Tibial nerve (tissue), 4 donors: ENCODE results near the gene HAGHL. TPM values are rescaled to one million over a fixed set of nuclear protein-coding genes. Genes with fewer than 3 reads are reported as not detected.

ENCODE experiments used
- DNase-seq, 2 donors: peaks; one replicate each; pipeline ENCODE4 v3.0.0-alpha.2; 2019; ENCODE audit warnings: low spot score in 2 of 2
- H3K27ac ChIP-seq, 4 donors: fragments of 200-600 bp; sonication (generic) in 3 of 4; one replicate each; pipeline ENCODE4 v1.5.1; 2017 to 2019; ENCODE audit warnings: mild to moderate bottlenecking in 1 of 4
- H3K27me3 ChIP-seq, 2 donors: fragments of 200-600 bp; sonication (generic) in 1 of 2; one replicate each; pipeline versions ENCODE4 v1.5.1 to v1.6.0; 2017 to 2019
- H3K36me3 ChIP-seq, 3 donors: fragments of 200-600 bp; sonication (generic); one replicate each; pipeline ENCODE4 v1.5.1; 2018 to 2019
- H3K4me1 ChIP-seq, 4 donors: fragments of 200-600 bp; sonication (generic) in 3 of 4; one replicate each; pipeline ENCODE4 v1.5.1; 2017 to 2019
- H3K4me3 ChIP-seq, 4 donors: fragments of 200-600 bp; sonication (generic) in 3 of 4; one replicate each; pipeline ENCODE4 v1.5.1; 2017 to 2019; ENCODE audit warnings: mild to moderate bottlenecking in 1 of 4, moderate library complexity in 1 of 4
- H3K9me3 ChIP-seq, 4 donors: fragments of 200-600 bp; sonication (generic) in 3 of 4; one replicate each; pipeline ENCODE4 v1.5.1; 2017 to 2019
- CTCF ChIP-seq, 5 experiments: fragments of 200-600 bp in 3 of 5; fragments of 450-650 bp in 2 of 5; sonication (generic) in 3 of 5; IDR thresholded peaks; one replicate each; pipeline ENCODE4 v1.5.1; 2016 to 2019; ENCODE audit warnings: antibody characterized with exemption in 5 of 5, mild to moderate bottlenecking in 3 of 5, moderate library complexity in 2 of 5
- EP300 ChIP-seq, 2 donors: sonication (generic); formaldehyde crosslinking; IDR thresholded peaks; one replicate each; pipeline ENCODE4 v1.6.1; 2017; ENCODE audit warnings: antibody characterized with exemption in 2 of 2, mild to moderate bottlenecking in 1 of 2
- POLR2A ChIP-seq, 2 donors: fragments of 450-650 bp; IDR thresholded peaks; one replicate each; pipeline ENCODE4 v1.6.1; 2017; ENCODE audit warnings: antibody characterized with exemption in 2 of 2, mild to moderate bottlenecking in 2 of 2, moderate library complexity in 2 of 2
- WGBS, 2 donors: methylation state at CpG; one replicate each; pipeline ENCODE4 v1.1.5; 2018; 5-methylcytosine and 5-hydroxymethylcytosine counted together
- total RNA-seq, 4 donors: library from RNA; depleted of rRNA; stranded (reverse); fragments of >200 nt; gene quantifications; one replicate each; pipeline ENCODE4 v1.1.0, GENCODE V29; 2016

The HAGHL gene
- total RNA-seq, 4 donors from 2014 or later: 3.5 to 18.0 (median 6.3) TPM

GRCh38 chr16:722835-723633 lies 3.9 kb upstream of the HAGHL start:
- TF ChIP-seq EP300 (IDR thresholded peaks at IDR 0.05): no peak
- TF ChIP-seq POLR2A (IDR thresholded peaks at IDR 0.05): no peak
- no peak for TF ChIP-seq CTCF (IDR thresholded peaks at IDR 0.05)
- 84 to 94% methylated on average over 9 to 18 of the region's 24 CpGs for WGBS, 2 donors
- H3K4me1 ChIP-seq: peaks cover 0 to 54% (median 38%) of the 10 kb centered on the region in 4 donors

GRCh38 chr16:723695-724094 lies 3.2 kb upstream of the HAGHL start:
- 72 to 77% methylated on average over 4 to 7 of the region's 9 CpGs for WGBS, 2 donors

More at GRCh38 chr16:722835-723633, 3.9 kb upstream of the HAGHL start:
- Histone ChIP-seq H3K36me3 (no peaks in the 10 kb centered on the region), H3K27ac (no peak overlapping the region), H3K9me3 (no peaks in the 10 kb centered on the region), H3K27me3 (peaks cover 0 to 14% of the 10 kb centered on the region in 2 donors), H3K4me3 (no peak overlapping the region)
- no peak for DNase-seq

GRCh38 chr16:724188-725040 lies 2.5 kb upstream of the HAGHL start:
- WGBS, 2 donors: 24 to 51% methylated on average over 7 to 21 of the region's 29 CpGs
- DNase-seq: no peak
- Histone ChIP-seq H3K4me3 (no peak overlapping the region), H3K9me3 (no peaks in the 10 kb centered on the region), H3K27ac (no peak overlapping the region), H3K36me3 (no peaks in the 10 kb centered on the region), H3K4me1 (peaks cover 0 to 54% (median 39%) of the 10 kb centered on the region in 4 donors), H3K27me3 (peaks cover 0 to 14% of the 10 kb centered on the region in 2 donors)
- TF ChIP-seq EP300 (IDR thresholded peaks at IDR 0.05): no peak
- no peak for TF ChIP-seq CTCF (IDR thresholded peaks at IDR 0.05)
- no peak for TF ChIP-seq POLR2A (IDR thresholded peaks at IDR 0.05)

More at GRCh38 chr16:723695-724094, 3.2 kb upstream of the HAGHL start:
- Histone ChIP-seq H3K4me1 (peaks cover 0 to 54% (median 39%) of the 10 kb centered on the region in 4 donors), H3K27me3 (peaks cover 0 to 14% of the 10 kb centered on the region in 2 donors), H3K36me3 (no peaks in the 10 kb centered on the region), H3K4me3 (no peak overlapping the region), H3K9me3 (no peaks in the 10 kb centered on the region), H3K27ac (no peak overlapping the region)
- no peak for DNase-seq
- TF ChIP-seq CTCF (IDR thresholded peaks at IDR 0.05): no peak
- no peak for TF ChIP-seq EP300 (IDR thresholded peaks at IDR 0.05)
- TF ChIP-seq POLR2A (IDR thresholded peaks at IDR 0.05): no peak

- Histone ChIP-seq H3K4me1 (peaks cover 0 to 49% (median 34%) of the 10 kb centered on the region in 4 donors), H3K9me3 (no peaks in the 10 kb centered on the region), H3K27me3 (peaks cover 0 to 14% of the 10 kb centered on the region in 2 donors), H3K4me3 (no peak overlapping the region), H3K36me3 (peaks cover 0 to 4% (median 0%) of the 10 kb centered on the region in 3 donors), H3K27ac (no peak overlapping the region)
- 71 to 84% methylated on average over 5 to 6 of the region's 7 CpGs for WGBS, 2 donors
- DNase-seq: no peak
- no peak for TF ChIP-seq EP300 (IDR thresholded peaks at IDR 0.05)
- no peak for TF ChIP-seq CTCF (IDR thresholded peaks at IDR 0.05)
- no peak for TF ChIP-seq POLR2A (IDR thresholded peaks at IDR 0.05)
Observed at GRCh38 chr16:725041-725376, 1.9 kb upstream of the HAGHL start.
